Right renal cortex interstitium (tissue), 3 donors: ENCODE results near the gene FANCB. TPM values are rescaled to one million over a fixed set of nuclear protein-coding genes. Genes with fewer than 3 reads are reported as not detected.

Source experiments
- DNase-seq, 3 donors: peaks; one replicate each; pipeline ENCODE4 v3.0.0-alpha.2; 2013; ENCODE audit warnings: low read depth in 3 of 3, low spot score in 2 of 3
- polyA plus RNA-seq, 3 donors: library from polyadenylated mRNA; unstranded; fragments of 120-200 nt; gene quantifications; one replicate each; pipeline ENCODE4 v1.2.1, GENCODE V29; 2013; ENCODE audit not compliant: insufficient read length in 3 of 3

Gene FANCB
- polyA plus RNA-seq, 3 donors: 3.2 to 3.8 (median 3.5) TPM

- DNase-seq: no peak
These were observed 29.2 kb downstream of the FANCB start for GRCh38 chrX:14843666-14844065.

GRCh38 chrX:14837155-14837554, 35.7 kb downstream of the FANCB start:
- no peak for DNase-seq

DNA sequence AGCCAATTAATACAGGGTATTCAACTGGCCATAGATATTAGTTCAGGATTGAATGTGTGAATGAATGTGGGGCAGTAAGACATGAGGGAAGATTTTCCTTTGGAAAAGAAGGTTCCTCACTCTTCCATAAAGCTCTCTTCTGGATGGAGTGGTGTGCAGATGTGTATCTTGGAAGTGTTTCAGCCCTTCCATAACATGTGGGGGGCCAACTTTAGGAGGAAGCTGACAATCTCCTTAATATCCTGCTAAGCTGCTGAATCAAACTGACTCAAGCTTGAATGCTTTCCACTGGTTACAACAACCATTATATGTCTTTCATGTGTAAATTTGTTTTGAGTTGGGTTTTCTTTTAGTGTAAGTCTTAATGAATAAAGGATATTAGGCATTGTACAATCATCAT, 40.3 kb downstream of the FANCB start:
- DNase-seq: no peak

DNA sequence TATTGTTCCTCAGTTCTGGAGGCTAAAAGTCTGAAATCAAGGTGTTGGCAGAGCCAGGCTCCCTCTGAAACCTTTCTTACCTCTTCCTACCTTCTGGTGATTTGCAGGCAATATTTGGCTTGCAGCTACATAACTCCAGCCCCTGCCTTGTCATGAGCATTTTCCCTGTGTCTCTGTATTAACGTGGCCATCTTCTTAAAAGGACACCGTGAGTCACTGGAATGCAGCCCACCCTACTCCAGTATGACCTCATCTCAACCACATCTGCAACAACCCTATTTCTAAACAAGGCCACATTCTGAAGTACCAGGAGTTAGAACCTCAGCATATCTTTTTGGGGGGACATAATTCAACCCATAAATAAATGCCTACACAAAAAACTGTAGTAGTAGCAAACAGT, 40.7 kb downstream of the FANCB start:
- no peak for DNase-seq

DNA sequence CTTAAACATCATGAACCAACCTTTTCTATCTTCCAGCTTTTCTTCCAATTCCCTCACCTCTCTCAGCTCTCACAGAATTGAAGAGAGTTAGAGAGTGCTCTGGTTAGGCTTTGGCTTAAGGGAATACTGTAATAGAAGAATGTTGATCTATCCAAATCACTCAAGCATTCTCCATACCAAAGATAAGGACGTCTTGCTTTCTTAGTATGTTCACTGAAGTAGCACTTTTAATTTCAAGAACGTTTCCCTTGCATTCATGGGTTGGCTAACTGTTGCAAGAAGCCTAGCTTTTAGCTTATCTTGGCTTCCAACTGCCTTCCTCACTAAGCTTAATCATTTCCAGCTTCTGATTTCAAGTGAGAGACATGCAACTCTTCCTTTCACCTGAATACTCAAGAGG, 43.2 kb downstream of the FANCB start:
- no peak for DNase-seq

GRCh38 chrX:14826319-14826718, 46.5 kb downstream of the FANCB start:
- DNase-seq: no peak

GRCh38 chrX:14825851-14826250, 47.0 kb downstream of the FANCB start:
- no peak for DNase-seq

DNA sequence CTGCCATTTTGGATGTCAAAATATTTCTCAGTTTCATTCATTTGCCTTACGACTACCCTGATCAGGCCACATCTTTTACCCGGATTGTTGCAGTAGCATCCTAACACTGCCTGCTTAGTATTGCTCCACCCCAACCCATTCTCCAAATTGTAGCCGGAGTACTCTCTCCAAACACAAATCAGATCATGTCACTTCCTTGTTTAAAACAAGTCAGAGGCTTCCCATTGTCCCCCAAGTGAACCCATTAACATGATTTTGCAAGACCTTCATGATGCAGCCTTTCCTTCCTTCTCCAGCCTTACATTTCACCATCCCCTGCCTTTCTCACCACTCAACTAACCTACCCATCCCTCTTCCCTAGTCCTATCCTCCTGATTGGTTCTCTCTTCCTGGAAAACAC, 53.1 kb downstream of the FANCB start:
- no peak for DNase-seq

DNA sequence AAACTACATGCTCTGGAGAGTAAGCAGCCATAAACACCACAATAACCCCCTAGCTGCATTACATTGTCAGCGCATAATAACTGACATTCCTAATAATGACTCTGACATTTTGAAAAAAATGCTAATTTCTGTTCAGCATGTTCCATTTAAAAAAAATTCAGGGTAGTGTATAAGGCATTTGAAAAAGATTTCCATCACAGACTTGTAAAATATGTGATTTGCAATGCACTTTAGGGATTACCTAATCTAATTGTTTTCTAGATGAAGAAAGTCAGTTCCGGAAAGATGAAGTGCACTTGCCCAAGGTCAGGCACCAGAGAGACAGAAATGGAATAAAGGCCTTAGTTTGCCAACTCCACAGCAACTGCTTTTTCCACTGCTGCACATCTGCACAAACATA, 55.3 kb downstream of the FANCB start:
- no peak for DNase-seq

- no peak for DNase-seq
These were observed 69.7 kb downstream of the FANCB start for GRCh38 chrX:14802943-14803710.

DNA sequence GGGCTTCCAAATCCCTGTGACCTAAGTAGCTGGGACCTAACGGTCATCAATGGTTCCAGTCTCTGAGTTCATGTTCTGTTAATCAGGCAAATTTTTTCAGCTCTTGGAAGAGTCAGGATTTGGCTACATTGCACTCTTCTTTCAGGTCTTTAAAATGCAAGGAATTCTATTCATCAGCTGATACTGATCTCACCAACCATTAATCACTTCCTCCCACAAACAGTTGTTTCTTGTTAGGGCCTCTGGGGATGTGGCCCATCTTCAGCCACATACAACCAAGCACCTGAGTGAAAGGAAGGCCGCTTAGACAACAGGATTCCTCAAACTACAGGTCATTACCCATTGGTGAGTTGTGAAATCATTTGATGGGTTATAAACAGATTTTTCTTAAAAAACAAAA, 71.7 kb downstream of the FANCB start:
- DNase-seq: no peak

DNA sequence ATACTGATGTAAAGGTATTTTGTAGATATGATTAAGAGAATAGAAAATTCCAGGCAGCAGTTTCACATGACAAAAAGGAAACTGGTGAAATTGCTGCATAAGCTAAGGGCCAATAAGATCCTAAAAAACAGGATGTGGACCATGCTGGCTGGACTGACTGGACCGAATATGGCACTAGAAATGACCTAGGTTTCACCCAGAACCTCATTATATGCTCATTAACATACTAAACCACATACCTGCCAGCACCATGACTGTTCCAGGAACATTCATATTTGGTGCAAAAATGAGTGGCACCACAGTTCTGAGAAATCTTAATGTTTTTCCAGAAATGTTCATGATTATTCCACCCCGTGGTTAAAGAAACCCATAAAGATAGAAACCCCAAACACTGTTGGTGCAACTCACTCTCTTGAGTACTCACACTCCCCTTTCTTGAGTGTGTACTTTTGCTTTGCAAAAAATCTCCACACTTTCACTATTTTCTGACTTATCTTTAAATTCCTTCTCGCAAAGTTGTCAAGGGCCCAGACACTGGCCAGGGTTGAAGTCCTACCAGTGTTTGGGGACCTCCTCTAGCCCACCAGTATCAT, 74.0 kb downstream of the FANCB start:
- no peak for DNase-seq

Other genes with a start within 250 kb of the FANCB start
- 10 to 100 TPM; 20.3 to 23.3 (median 20.7) TPM for gene MOSPD2, start 352 bp upstream of the FANCB start, polyA plus RNA-seq